GM21825 (cell line): ENCODE data around the gene ABHD6.
"Not testable (repeated sequence)": the region's sequence is repeated elsewhere in the genome, so short reads cannot be mapped to it uniquely, and the experiment has no call there.

Source experiments
- ATAC-seq: cut with Tn5 transposase; IDR thresholded peaks from one replicate; pipeline ENCODE4 v1.9.1; 2021; ENCODE audit warnings: mild to moderate bottlenecking, moderate library complexity; ENCODE audit not compliant: unreplicated experiment

The ABHD6 gene

GRCh38 chr3:58271901-58272501, 34.4 kb downstream of the ABHD6 start:
- no peak for ATAC-seq

GRCh38 chr3:58272891-58273290, 35.3 kb downstream of the ABHD6 start:
- ATAC-seq = no peak

- not testable (repeated sequence) for ATAC-seq
Observed at GRCh38 chr3:58273362-58273761, 35.8 kb downstream of the ABHD6 start.

- ATAC-seq = no peak
Observed at GRCh38 chr3:58274027-58274614, 36.5 kb downstream of the ABHD6 start.

DNA sequence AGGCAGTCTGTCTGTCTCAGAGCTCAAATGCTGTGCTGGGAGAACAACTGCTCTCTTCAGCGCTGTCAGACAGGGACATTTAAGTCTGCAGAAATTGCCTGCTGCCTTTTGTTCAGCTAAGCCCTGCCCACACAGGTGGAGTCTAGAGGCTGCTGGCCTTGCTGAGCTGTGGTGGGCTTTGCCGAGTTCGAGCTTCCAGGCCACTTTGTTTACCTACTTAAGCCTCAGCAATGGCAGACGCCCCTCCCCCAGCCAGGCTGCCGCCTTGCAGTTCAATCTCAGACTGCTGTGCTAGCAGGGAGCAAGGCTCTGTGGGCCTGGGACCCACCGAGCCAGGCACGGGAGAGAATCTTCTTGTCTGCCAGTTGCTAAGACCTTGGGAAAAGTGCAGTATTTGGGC, 43.5 kb downstream of the ABHD6 start:
- no peak for ATAC-seq

GRCh38 chr3:58285334-58285733, 47.7 kb downstream of the ABHD6 start:
- ATAC-seq = no peak

GRCh38 chr3:58287354-58287753, 49.8 kb downstream of the ABHD6 start:
- ATAC-seq = no peak

DNA sequence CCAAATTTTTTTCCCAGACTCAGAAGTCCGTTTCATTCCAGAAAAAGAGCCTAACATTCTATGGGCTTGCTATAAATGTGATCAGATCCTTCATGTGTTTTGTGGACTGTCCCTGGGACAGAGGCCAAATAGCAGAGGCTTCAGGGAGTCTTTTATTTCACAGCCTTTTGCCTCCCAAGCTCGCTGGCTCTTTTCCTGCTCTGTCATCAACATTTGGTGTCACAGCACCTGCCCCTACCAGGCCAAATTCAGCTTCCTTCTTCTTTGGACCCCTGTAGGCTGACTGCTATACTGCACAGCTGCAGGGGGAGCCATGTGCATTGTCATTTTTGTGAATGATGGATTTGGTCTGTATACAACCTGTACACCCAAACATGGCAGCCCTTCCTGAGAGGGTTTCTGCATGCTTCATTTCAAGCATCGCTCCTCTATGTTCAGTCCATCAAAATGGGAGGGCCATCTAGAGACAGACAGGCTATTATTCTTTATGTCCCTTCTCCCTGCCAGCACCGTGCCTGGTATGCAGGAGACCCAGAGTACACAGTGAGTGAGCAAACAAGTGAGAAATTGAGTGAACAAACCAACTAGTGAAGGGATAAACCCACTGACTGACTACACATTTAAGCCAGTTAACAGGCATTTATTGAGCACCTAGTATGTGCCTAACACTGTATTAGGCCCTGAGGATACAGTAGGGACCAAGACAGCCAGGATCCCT, 50.6 kb downstream of the ABHD6 start:
- no peak for ATAC-seq

DNA sequence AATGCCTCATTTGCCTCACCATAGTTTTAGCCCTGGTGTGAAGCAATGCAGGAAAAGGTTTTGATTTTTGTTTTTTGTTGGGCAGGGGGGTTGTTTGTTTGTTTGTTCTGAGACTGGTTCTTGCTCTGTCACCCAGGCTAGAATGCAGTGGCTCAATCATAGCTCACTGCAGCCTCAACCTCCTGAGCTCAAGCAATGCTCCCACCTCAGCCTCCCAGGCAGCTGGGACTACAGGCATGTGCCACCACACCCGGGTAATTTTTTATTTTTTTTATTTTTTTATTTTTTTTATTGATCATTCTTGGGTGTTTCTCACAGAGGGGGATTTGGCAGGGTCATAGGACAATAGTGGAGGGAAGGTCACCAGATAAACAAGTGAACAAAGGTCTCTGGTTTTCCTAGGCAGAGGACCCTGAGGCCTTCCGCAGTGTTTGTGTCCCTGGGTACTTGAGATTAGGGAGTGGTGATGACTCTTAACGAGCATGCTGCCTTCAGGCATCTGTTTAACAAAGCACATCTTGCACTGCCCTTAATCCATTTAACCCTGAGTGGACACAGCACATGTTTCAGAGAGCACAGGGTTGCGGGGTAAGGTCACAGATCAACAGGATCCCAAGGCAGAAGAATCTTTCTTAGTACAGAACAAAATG, 51.5 kb downstream of the ABHD6 start:
- not testable (repeated sequence) for ATAC-seq

GRCh38 chr3:58290446-58290845, 52.9 kb downstream of the ABHD6 start:
- ATAC-seq = not testable (repeated sequence)

- no peak for ATAC-seq
Observed at GRCh38 chr3:58291671-58292338, 54.2 kb downstream of the ABHD6 start.

DNA sequence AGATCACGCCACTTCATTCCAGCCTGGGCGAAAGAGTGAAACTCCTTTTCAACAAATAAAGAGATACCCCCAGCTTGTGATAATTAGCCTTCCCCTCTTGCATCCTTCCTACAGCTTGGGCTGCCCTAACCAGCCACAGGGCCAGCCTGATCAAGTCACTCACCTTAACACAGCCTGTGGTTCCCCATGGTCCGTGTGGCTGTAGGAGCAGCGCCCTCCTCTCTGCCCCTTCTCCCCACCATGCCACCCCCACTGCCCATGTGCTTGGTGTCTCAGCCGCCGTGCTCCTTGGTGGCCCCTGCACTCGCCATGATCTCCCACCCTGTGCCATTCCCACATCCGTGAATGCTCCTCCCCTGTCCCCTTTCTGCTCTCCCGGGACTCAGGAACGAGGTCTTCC, 55.3 kb downstream of the ABHD6 start:
- ATAC-seq = no peak

GRCh38 chr3:58293516-58293915, 55.9 kb downstream of the ABHD6 start:
- ATAC-seq = no peak

DNA sequence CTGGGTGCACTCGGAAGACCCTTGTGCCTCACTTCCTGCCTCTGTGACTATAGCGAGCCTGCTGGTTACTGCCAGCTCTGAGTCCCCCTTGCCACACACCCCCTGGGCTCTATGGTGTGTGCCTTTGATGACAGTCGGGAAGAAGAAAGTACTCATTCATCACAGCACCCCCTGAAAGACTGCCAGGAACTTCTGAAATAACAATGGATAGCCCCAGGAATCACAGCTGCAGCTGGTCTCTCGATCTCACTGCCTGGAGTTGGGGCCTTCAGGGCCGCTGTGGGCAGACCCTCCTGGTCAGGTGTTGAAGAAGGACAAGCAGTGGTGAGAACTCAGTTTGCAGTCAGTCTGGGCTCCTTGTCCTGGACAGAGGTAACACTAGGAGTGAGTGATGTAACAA, 58.7 kb downstream of the ABHD6 start:
- no peak for ATAC-seq

GRCh38 chr3:58296843-58297242, 59.3 kb downstream of the ABHD6 start:
- no peak for ATAC-seq

DNA sequence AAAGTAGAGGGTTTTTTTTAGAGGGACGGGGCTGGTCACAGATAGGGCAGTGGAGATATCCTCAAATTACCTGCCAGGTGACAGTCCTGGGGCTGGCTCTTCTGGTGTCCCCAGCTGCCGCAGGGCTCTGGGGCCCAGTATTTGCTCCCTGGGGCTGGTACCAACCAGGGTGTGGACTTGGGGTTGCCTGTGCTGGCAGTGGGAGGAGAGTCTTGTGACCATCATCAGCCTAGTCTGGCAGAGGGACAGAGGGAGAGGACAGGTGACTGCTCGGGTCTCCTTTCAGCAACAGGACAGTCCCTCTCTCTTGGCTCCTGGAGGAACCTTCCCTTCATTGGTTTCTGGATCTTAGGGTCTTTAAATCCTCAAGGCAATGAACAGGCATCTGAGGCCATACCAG, 60.6 kb downstream of the ABHD6 start:
- ATAC-seq = no peak

- no peak for ATAC-seq
Observed at GRCh38 chr3:58299075-58299474, 61.5 kb downstream of the ABHD6 start.

GRCh38 chr3:58299839-58300516, 62.4 kb downstream of the ABHD6 start:
- no peak for ATAC-seq

DNA sequence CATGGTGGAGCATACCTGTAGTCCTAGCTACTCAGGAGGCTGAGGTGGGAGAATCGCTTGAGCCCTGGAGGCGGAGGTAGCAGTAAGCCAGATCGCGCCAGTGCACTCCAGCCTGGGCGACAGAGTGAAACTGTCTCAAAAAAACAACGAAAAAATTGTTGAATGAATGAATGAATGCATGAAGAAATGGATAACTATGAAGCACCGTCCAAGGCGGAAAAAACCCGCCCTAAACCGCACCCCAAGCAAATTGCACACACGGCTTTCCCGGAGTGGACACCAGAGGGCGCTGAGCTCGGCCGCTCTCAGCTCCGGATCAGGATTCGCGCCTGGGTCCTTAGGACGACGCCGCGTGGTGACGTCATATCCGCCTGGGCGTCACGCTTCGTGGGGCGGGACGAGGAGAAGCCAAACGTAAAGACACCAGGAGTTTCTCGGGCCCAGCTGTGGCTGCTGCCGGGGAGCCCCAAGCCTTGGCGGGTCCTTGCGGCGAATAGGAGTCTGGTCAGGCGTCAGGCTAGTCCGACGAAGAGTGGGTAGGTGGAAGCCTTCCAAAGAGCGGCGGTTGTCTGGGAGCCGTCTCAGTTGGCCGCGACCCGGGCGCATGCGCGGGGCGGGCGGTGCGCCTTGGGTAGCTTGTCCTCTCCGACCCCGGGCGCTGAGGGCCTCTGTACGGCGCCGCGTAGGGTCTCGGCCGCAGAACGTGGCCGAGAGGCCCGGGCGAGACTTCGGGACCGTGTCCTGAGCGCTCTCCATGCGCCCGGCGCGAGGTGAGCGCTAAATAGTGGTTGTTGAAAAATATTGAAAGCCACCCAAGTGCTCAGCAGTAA, 68.5 kb downstream of the ABHD6 start, which contains the start of the genes HTD2 and RPP14:
Gene HTD2, plus strand, starts transcription at position 639 of the 830 bp plus-strand sequence. CDS start 11,094 bp downstream, outside the sequence.
Gene RPP14, plus strand, starts transcription at position 364 of the 830 bp plus-strand sequence. CDS start 4,085 bp downstream, outside the sequence.
- peak; percentile 82 for ATAC-seq
